Cerebellar nuclear complex (tissue), 1 donor: ENCODE measurements around the gene BPIFB3.
"Not testable (repeated sequence)": the region's sequence is repeated elsewhere in the genome, so short reads cannot be mapped to it uniquely, and the experiment has no call there.

Experiments
- DNase-seq, 2 experiments: peaks; one replicate each; lab custom pipeline; 2025; lab: John Stamatoyannopoulos, UW

Gene BPIFB3

GRCh38 chr20:33028875-33029274 is 24.8 kb upstream of the BPIFB3 start:
- DNase-seq: no peak

GRCh38 chr20:33030076-33030475 is 23.6 kb upstream of the BPIFB3 start:
- DNase-seq: no peak

DNA sequence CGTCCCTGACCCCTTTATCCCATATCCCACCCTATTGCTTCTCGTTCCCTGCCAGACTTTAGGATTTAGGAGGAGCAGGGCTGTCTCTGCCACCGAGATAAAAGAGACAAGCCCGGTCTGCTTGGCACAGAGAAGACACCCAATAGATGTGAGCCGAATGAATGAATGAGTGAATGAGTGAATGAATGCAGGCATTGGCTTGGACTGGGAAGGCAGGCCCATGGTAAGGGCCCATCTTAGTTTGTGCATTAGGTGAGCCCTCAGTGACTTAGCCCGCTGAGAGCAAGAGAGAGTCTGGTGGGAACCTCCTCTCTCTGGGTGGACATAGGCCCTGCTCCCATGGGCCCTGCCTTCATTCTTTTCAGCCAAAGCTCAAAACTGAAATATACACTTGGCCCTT is 23.1 kb upstream of the BPIFB3 start:
- DNase-seq: no peak

DNA sequence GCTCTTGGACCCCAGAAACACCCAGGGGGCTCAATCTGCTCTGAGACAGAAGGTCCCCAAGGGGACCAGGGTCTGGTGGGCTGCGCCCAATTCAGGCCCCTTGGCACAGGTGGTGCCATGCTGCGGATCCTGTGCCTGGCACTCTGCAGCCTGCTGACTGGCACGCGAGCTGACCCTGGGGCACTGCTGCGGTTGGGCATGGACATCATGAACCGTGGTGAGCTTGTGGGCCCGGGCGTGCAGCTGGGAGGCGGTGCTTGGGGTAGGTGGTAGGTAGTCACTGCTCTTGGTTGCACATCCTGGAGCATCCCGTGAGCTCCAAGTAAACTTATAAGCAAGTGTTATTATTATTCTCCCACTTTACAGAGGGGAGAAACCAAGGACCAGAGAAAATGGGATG is 22.2 kb upstream of the BPIFB3 start, which contains the start of gene BPIFB6:
Gene BPIFB6, plus strand, starts transcription at position 118 of the 400 bp plus-strand sequence. Its CDS starts 0 bp downstream, at position 118.
- no peak for DNase-seq

DNA sequence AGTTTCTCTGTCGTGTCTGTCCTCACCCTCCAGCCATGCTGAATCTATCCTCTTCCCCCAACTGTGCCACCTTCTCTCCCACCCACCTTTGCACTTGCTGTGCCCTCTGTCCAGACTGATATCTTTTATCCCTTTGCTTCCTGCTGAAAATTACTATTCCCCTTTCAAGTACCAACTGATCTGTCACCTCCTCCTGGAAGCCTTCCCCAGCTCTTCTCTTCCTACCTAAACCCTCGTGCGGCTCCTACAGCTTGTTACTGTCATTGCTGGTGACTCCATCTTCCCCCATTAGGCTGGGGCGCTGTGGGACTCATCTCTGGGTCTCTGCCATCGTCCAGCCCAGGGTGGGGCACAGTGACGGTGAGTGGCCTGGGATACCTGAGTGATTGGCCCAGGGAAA is 21.1 kb upstream of the BPIFB3 start:
- no peak for DNase-seq

DNA sequence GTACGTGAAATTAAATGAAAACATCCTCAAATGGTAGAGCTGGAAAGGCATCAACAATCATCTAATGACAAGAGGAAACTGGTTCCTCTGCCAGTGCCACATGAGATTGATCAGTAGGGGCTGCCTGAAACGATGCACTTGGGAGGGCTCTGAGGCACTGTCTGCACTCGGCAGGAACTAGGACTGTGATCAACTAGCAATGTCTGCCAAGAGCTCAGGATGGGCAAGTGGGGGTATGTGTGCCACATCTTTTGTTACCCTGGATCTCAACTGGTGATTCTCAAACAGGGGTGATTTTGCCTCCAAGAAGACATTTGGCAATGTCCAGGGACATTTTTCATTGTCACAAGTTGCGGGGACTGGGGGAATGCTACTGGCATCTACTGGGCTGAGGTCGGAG is 20.3 kb upstream of the BPIFB3 start:
- no peak for DNase-seq

- DNase-seq: no peak
Measured at GRCh38 chr20:33034115-33034514, 19.6 kb upstream of the BPIFB3 start.

DNA sequence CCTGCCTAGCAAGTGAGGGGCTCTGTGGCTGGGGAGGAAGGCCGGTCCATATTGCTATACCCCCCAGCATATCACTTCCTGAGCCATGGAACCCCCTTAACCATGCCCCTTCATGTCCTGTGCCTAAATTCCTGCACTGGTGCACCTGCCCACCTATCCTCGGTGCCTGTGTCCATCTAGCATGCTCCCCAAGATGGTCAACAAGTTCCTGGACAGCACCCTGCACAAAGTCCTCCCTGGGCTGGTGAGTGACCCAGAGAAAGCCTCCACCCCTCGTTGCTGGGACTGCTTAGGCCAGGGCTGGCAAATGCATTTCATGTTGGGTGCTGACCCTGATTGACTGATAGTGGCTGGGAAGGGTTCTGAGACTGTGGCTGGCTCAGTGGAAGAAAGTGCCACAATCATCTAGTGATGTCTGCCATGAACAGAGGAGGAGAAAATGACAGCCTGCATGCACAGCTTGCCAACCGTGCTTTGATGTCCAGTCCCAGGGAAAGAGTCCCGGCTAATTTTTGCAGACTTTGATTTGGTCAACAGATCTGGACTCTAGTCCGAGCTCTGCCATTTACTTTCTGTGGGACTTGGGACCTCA is 18.7 kb upstream of the BPIFB3 start:
- DNase-seq: no peak

GRCh38 chr20:33037456-33037855 is 16.2 kb upstream of the BPIFB3 start:
- no peak for DNase-seq

GRCh38 chr20:33038243-33038642 is 15.5 kb upstream of the BPIFB3 start:
- DNase-seq: no peak

- DNase-seq: no peak
Measured at GRCh38 chr20:33042430-33042829, 11.3 kb upstream of the BPIFB3 start.

DNA sequence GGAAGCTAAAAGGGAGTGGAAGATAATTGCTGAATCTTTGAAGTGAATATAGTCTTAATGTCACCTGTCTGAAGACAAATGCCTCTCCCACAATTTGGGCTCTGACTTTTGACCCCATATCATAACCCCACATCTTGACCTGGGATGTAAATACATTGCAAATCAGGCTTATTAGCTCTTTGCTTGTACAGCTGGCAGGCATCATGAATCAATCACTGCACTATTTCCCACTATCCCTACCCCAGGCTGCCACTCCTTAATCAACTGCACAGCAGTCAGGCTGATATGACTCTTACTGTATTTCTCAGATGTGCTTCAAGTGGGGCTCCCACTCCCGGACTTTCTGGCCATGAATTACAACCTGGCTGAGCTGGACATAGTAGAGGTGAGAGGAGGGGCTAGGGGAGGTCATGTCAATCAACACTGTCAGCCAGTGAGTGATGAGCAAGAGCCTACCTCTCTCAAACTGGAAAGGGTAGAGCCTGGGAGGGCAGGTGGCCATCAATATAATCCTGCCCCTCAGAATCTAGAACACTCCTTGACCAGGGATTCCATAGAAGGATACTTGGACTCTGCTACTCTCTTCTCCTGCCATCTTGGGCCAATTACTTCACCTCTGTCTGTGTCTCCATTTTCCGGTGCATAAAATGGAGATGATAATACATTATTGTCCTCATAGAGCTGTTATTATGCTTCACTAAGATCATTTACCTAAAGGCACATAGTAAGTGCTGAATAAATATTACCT is 10.5 kb upstream of the BPIFB3 start:
- DNase-seq: no peak

DNA sequence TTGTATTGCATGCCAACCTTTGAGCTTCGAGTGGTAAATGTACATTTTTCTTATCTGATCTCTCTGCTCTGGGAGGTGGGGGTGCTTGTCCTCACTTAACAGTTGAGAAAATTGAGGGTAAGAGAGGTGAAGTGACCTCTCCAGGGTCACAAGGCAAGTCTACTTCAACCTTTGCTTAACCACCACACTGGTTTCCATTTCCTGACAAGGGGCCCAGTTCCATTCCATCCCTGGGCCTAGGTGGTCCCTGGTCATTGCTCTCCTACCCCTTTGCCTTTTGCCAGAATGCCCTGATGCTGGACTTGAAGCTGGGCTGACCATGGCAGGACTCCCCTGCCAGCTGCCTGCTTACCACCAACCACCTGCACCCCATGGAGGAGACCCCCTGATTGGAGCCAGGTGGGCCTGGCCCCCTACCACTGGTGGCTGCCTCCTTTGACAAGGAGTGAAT is 9.9 kb upstream of the BPIFB3 start:
- DNase-seq: no peak

- DNase-seq: not testable (repeated sequence)
Measured at GRCh38 chr20:33045129-33045721, 8.5 kb upstream of the BPIFB3 start.

DNA sequence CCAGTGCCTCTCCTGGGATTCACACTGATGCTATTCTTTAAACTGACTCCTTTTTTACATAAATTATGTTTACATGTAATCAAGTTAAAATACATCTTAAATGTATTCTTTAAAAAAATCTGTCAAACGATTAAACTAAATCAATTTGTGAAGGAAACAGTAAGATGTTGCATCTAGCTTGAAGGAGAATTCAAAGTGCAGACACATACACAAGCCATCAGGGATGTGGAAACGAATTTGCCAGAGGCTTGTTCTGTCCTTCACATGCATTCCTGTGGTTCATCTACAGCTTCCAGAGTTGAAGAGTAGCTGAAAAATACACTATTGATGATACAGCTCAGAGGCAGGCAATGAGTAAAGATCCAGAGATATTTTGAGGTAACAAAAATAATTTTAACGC is 7.3 kb upstream of the BPIFB3 start:
- no peak for DNase-seq

GRCh38 chr20:33051333-33051732 is 2.4 kb upstream of the BPIFB3 start:
- no peak for DNase-seq

GRCh38 chr20:33054381-33054780 is 678 bp downstream of the BPIFB3 start:
- DNase-seq: no peak

GRCh38 chr20:33054791-33055190 is 1.1 kb downstream of the BPIFB3 start:
- DNase-seq: no peak

- no peak for DNase-seq
Measured at GRCh38 chr20:33059136-33059535, 5.4 kb downstream of the BPIFB3 start.

GRCh38 chr20:33059741-33060390 is 6.2 kb downstream of the BPIFB3 start:
- DNase-seq: no peak

DNA sequence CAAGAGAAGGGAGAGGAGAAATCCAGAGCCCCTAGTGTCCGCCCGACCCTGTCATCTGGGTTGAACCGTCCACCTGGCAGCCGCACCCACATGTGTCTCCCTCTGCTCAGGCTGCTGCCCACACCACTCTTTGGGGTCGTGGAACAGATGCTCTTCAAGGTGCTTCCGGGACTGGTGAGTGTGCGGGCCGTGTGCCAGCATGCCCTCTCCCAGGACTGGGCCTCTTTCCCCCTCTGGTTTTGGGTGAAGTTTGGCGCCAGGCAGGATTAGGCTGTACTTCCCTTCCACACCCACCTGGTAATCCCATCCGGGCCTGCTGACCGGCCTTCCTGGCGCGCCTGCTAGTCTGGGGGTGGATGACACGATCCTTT is 7.9 kb downstream of the BPIFB3 start:
- no peak for DNase-seq

GRCh38 chr20:33062105-33062824 is 8.6 kb downstream of the BPIFB3 start:
- no peak for DNase-seq
